AG04450 (cell line): ENCODE measurements around the gene ZNF207. TPM values are rescaled to one million over a fixed set of nuclear protein-coding genes. Genes with fewer than 3 reads are reported as not detected.
A peak's percentile ranks its signal among the peaks of the same experiment; 100 is the strongest.

ENCODE experiments used
- CTCF ChIA-PET: fragments of 300-600, 350-600 bp; formaldehyde crosslinking; extraction: SDS; loops from one replicate; lab custom pipeline; 2022; ENCODE audit warnings: antibody characterized with exemption, inconsistent platforms; lab: Charles Lee
- POLR2A ChIA-PET: fragments of 350-600 bp; formaldehyde crosslinking; extraction: SDS; loops from one replicate; lab custom pipeline; 2021; ENCODE audit warnings: antibody characterized with exemption, inconsistent platforms; lab: Yijun Ruan, JAX
- DNase-seq: peaks from one replicate; pipeline ENCODE4 v3.0.0-alpha.2; 2011; ENCODE audit warnings: low read depth, low spot score
- H3K27ac ChIP-seq: one replicate; pipeline ENCODE4 v1.5.1; 2012; ENCODE audit warnings: low read depth, low read length, control low read depth
- H3K27me3 ChIP-seq: one replicate; pipeline ENCODE4 v1.6.0; 2012; ENCODE audit warnings: low read length; ENCODE audit not compliant: control insufficient read depth, insufficient read depth
- H3K4me3 ChIP-seq: 2 replicates; pipeline ENCODE4 v1.5.1; 2011; ENCODE audit warnings: mild to moderate bottlenecking, low read depth, low read length, control low read depth
- H3K9me3 ChIP-seq: 2 replicates; pipeline ENCODE4 v1.5.1; 2012; ENCODE audit warnings: low read length; ENCODE audit not compliant: control insufficient read depth, insufficient read depth
- CTCF ChIP-seq: IDR thresholded peaks from 2 replicates; pipeline ENCODE4 v1.5.1; 2011; ENCODE audit warnings: low read depth, low read length, control low read depth, inconsistent platforms
- polyA minus RNA-seq: library from RNA; depleted of rRNA, polyadenylated mRNA; stranded (reverse); fragments of >200 nt; gene quantifications from 2 replicates; pipeline ENCODE4 v1.2.3, GENCODE V29; 2011; rRNA and poly(A)+ RNA removed
- polyA plus RNA-seq: library from polyadenylated mRNA; depleted of rRNA; stranded (reverse); fragments of >200 nt; gene quantifications from 2 replicates; pipeline ENCODE4 v1.2.3, GENCODE V29; 2011; rRNA removed

ZNF207 gene
- 219 and 239 TPM in 2 replicates for polyA plus RNA-seq
- polyA minus RNA-seq, result 250 and 254 TPM in 2 replicates

GRCh38 chr17:32349854-32350665, at the start of gene ZNF207:
Gene ZNF207, plus strand, starts transcription at chr17:32350157. Its CDS starts 129 bp downstream, at chr17:32350286.
- H3K27ac ChIP-seq, result peak within 1 kb of the TSS; percentile 98
- peaks cover 4% of the 10 kb centered on the region; the same call in 1 of the 2 replicates for H3K9me3 ChIP-seq
- H3K4me3 ChIP-seq, result peak within 1 kb of the TSS; percentile 100
- ChIA-PET POLR2A (interaction anchor here (1.9 kb wide), 1 partner anchor 14 kb away, joined by 10 read pairs; no protein-coding TSS in a partner anchor), CTCF (no interaction called here)
- peak; percentile 92 for DNase-seq
- no peak for TF ChIP-seq CTCF
- no peaks in the 10 kb centered on the region for H3K27me3 ChIP-seq

GRCh38 chr17:32302037-32302436, 47.9 kb upstream of the ZNF207 start:
- Histone ChIP-seq H3K4me3 (no peak overlapping the region), H3K9me3 (no peaks in the 10 kb centered on the region), H3K27ac (no peak overlapping the region), H3K27me3 (peaks cover 7% of the 10 kb centered on the region)
- ChIA-PET POLR2A (no interaction called here), CTCF (no interaction called here)
- DNase-seq, result no peak
- no peak for TF ChIP-seq CTCF

GRCh38 chr17:32302860-32303649, 46.9 kb upstream of the ZNF207 start:
- Histone ChIP-seq H3K9me3 (no peaks in the 10 kb centered on the region), H3K27me3 (peaks cover 15% of the 10 kb centered on the region), H3K27ac (no peak overlapping the region), H3K4me3 (no peak overlapping the region)
- no peak for TF ChIP-seq CTCF
- DNase-seq, result no peak
- CTCF ChIA-PET, result no interaction called here
- POLR2A ChIA-PET, result no interaction called here

- H3K27ac ChIP-seq, result no peak overlapping the region
- no peak for TF ChIP-seq CTCF
- no peak for DNase-seq
- no peak overlapping the region for H3K4me3 ChIP-seq
- POLR2A ChIA-PET, result no interaction called here
- CTCF ChIA-PET, result no interaction called here
- peaks cover 22% of the 10 kb centered on the region for H3K27me3 ChIP-seq
- H3K9me3 ChIP-seq, result no peaks in the 10 kb centered on the region
Measured at GRCh38 chr17:32303781-32304288, 46.1 kb upstream of the ZNF207 start.
